ENCODE data around the gene PPARD. TPM values are rescaled to one million over a fixed set of nuclear protein-coding genes. Genes with fewer than 3 reads are reported as not detected.

The PPARD gene
- total RNA-seq, 4 donors from 2014 or later, result 24.8 to 67.9 (median 45.4) TPM

GRCh38 chr6:35360349-35361138, 18.2 kb downstream of the PPARD start:
- Histone ChIP-seq H3K4me1 (peaks cover 0 to 13% (median 0%) of the 10 kb centered on the region in 4 donors), H3K4me3 (no peak overlapping the region), H3K36me3 (peaks cover 0 to 17% (median 0%) of the 10 kb centered on the region in 3 donors), H3K27ac (no peak overlapping the region), H3K27me3 (no peaks in the 10 kb centered on the region), H3K9me3 (no peaks in the 10 kb centered on the region)
- DNase-seq, result no peak
- TF ChIP-seq POLR2A (IDR thresholded peaks at IDR 0.05), result no peak
- TF ChIP-seq CTCF (IDR thresholded peaks at IDR 0.05), result no peak

GRCh38 chr6:35362200-35362599, 19.8 kb downstream of the PPARD start:
- Histone ChIP-seq H3K36me3 (peaks cover 0 to 5% (median 0%) of the 10 kb centered on the region in 3 donors), H3K9me3 (no peaks in the 10 kb centered on the region), H3K4me1 (peaks cover 0 to 13% (median 0%) of the 10 kb centered on the region in 4 donors), H3K27ac (no peak overlapping the region), H3K27me3 (no peaks in the 10 kb centered on the region), H3K4me3 (no peak overlapping the region)
- no peak for DNase-seq
- no peak for TF ChIP-seq POLR2A (IDR thresholded peaks at IDR 0.05)
- no peak for TF ChIP-seq CTCF (IDR thresholded peaks at IDR 0.05)

- Histone ChIP-seq H3K4me1 (peaks cover 0 to 17% (median 4%) of the 10 kb centered on the region in 4 donors), H3K27ac (no peak overlapping the region), H3K27me3 (no peaks in the 10 kb centered on the region), H3K4me3 (no peak overlapping the region), H3K9me3 (no peaks in the 10 kb centered on the region), H3K36me3 (no peaks in the 10 kb centered on the region)
- no peak for TF ChIP-seq CTCF (IDR thresholded peaks at IDR 0.05)
- no peak for TF ChIP-seq POLR2A (IDR thresholded peaks at IDR 0.05)
- DNase-seq, result no peak
Observed at GRCh38 chr6:35363293-35363750, 21.0 kb downstream of the PPARD start.

- no peak overlapping the region for H3K27ac ChIP-seq
- peaks cover 0 to 28% (median 20%) of the 10 kb centered on the region in 4 donors for H3K4me1 ChIP-seq
- DNase-seq, result no peak
- H3K27me3 ChIP-seq, result no peaks in the 10 kb centered on the region
- H3K4me3 ChIP-seq, result no peak overlapping the region
- TF ChIP-seq POLR2A (IDR thresholded peaks at IDR 0.05) (no peak), CTCF (IDR thresholded peaks at IDR 0.05) (no peak)
- no peaks in the 10 kb centered on the region for H3K9me3 ChIP-seq
- H3K36me3 ChIP-seq, result no peaks in the 10 kb centered on the region
Observed at GRCh38 chr6:35365594-35366203, 23.3 kb downstream of the PPARD start.

GRCh38 chr6:35366204-35366596, 23.8 kb downstream of the PPARD start:
- no peak for DNase-seq
- Histone ChIP-seq H3K9me3 (no peaks in the 10 kb centered on the region), H3K4me1 (peaks cover 0 to 34% (median 25%) of the 10 kb centered on the region in 4 donors), H3K36me3 (no peaks in the 10 kb centered on the region), H3K27me3 (no peaks in the 10 kb centered on the region), H3K4me3 (no peak overlapping the region), H3K27ac (no peak overlapping the region)
- TF ChIP-seq POLR2A (IDR thresholded peaks at IDR 0.05), result no peak
- TF ChIP-seq CTCF (IDR thresholded peaks at IDR 0.05), result no peak

Data from Peyer's patch (tissue), 4 donors.